Measurements from ENCODE around the gene UBE3C.
"Not testable (repeated sequence)": the region's sequence is repeated elsewhere in the genome, so short reads cannot be mapped to it uniquely, and the experiment has no call there.

UBE3C gene

DNA sequence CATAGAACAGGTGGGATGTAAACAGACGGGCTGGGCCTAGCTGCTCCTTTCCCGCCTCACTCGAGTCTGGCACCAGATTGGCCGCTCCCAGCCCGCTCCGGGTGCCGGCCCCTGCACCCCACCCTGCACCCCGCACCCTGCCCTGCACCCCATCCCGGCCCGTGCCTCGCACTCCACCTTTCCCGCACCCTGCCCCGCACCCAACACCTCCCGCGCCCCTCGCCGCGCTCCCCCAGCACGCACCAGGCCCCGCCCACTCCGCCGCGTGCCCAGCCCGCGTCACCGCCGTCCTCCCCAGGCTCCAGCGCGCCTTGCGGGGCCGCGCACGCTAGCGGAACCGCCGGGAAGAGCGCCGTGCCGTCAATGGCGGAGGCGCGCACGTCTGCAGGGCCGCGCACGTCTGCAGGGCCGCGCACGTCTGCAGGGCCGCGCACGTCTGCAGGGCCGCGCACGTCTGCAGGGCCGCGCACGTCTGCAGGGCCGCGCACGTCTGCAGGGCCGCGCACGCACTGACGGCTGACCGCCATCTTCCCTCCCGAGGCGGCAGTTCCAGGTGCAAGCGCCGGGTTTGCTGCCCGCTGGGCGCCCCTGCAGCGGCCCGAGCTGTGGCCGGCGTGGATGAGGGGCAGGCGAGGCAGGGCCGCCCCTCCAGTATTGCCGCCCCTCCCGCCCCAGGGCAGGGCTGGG, at the start of gene UBE3C:
Gene UBE3C, plus strand, starts transcription at position 503 of the 687 bp plus-strand sequence. CDS start 347 bp downstream, outside the sequence.
- peak; percentile 79 for DNase-seq (ENCODE audit: low read depth)

DNA sequence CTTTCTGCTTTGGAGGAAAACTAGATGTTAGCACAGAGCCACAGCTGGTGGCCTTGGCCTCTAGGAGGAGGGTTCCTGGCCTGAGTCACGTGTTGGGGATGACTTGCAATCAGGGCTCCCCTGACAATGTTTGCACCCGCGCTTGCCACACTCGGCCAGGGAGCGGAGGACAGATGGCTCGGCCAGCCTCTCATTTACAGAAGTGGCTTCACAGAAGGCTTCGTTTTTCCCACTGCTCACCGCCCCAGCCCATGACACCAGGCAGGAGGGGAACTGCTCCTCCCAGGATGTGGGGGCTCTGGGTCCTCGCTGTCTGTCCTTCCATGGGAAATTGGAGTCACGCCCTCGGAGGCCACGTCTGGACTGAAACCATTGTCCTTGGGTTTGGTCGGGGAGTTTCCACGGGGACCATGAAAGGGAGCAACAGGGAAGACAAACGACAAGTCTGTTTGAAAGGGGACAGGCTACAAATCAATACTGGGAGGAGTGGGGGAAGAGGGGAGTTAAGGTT, 49.6 kb upstream of the UBE3C start:
- no peak for DNase-seq (ENCODE audit: low read depth)

DNA sequence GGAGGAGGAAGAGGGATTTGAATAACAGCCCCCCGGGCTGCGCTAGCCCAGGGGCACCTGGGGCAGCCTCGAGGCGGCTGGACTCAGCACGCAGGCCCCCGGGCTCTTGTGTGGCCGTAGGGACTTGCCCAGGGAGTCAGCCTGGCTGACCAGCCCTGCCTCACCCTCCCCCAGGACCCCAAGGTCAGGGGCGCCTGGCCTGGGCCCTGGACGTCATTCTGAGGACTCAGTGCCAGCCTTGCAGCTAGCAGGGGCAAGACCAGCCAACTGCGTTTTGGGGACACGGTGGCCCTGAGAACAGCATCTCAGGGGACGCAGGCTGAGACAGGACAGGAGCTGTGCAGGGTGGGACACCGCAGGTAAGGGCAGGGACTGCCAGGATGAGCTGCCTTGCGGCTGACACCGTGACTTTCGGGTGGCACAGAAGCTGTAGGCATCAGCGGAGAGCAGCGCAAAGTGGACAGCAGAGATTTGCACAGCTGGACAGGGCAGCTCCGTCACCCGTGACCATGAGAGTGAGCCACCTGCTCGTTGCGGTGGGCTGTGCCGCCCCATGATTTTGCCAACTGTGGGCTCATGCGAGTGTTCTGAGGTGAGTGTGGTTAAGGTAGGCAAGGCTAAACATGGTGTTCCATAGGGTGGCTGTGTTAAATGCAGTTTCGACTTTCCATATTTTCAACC, 48.1 kb upstream of the UBE3C start:
- no peak for DNase-seq (ENCODE audit: low read depth)

DNA sequence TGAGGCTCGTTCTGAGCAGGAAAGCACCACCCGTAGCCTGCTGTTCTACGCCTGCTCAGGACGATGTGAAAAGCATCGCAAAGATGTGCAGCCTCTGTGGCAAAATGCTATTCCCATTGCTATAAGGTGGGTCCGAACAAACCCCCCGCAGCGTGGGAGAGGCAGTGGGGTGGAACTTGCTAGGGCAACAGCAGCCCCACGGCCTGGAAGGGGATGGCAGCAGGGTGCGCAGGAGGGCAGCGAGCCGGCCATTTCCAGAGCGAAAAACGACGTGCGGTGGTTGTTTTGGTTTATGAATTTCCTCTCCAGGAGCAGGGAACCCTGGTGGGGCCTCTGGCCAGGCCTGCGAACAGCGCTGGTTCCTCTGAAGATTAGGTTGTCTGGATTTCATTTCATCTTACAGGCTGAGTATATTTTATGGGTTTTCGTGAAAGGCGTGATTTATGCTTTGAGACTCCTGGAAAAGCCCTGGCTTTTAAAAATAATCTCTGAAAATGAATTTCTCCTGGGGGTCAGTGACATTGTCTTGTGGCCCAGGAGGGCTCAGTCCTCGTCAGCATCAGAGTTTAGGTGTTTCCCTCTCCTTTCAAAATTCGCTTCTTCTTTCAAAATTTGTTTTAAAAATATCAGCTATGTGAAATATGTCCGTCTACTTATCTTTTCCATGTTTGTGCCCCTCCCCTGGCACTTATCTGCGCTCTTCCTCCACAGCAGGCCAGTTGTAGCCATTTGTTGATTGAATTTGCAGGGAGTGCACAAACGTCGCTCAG, 42.3 kb upstream of the UBE3C start:
- DNase-seq (ENCODE audit: low read depth), result no peak

DNA sequence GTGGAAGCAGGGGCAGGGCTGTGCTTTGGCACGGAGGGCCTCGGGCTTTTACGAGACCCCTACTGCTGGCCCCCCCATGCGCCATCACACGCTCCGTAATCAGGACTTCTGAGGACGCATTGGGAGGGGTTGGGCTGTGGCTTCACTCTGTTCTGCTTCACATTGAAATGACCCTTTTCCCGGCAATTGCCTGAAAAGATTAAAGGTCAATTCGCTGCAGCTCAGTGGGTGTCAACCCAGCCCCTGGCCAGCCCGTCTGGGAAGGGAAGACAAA, 41.7 kb upstream of the UBE3C start:
- no peak for DNase-seq (ENCODE audit: low read depth)

DNA sequence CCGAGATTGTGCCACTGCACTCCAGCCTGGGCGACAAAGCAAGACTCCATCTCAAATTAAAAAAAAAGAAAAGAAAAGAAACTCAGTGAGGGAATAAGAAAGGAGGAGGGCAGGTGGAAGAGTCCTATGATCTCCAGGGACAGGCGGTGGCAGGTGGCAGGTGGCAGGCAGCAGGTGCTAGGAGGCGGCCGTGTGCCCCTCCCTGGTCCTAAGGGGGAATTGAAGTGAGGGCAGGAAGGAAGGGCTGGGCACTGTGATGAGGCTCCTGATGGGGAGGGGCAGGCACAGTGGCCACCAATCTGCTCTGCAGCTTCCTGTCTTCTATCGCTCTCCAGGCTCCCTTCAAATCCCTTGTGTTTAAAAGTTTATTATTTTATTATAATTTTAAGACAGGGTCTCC, 41.2 kb upstream of the UBE3C start:
- no peak for DNase-seq (ENCODE audit: low read depth)

DNA sequence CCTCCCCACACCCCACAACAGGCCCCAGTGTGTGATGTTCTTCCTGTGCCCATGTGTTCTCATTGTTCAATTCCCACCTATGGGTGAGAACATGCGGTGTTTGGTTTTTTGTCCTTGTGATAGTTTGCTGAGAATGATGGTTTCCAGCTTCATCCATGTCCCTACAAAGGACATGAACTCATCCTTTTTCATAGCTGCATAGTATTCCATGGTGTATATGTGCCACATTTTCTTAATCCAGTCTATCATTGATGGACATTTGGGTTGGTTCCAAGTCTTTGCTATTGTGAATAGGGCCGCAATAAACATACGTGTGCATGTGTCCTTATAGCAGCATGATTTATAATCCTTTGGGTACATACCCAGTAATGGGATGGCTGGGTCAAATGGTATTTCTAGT, 38.7 kb upstream of the UBE3C start:
- DNase-seq (ENCODE audit: low read depth), result not testable (repeated sequence)

DNA sequence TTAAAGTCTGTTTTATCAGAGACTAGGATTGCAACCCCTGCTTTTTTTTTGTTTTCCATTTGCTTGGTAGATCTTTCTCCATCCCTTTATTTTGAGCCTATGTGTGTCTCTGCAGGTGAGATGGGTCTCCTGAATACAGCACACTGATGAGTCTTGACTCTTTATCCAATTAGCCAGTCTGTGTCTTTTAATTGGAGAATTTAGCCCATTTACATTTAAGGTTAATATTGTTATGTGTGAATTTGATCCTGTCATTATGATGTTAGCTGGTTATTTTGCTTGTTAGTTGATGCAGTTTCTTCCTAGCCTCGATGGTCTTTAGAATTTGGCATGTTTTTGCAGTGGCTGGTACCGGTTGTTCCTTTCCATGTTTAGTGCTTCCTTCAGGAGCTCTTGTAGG, 35.1 kb upstream of the UBE3C start:
- DNase-seq (ENCODE audit: low read depth), result not testable (repeated sequence)

DNA sequence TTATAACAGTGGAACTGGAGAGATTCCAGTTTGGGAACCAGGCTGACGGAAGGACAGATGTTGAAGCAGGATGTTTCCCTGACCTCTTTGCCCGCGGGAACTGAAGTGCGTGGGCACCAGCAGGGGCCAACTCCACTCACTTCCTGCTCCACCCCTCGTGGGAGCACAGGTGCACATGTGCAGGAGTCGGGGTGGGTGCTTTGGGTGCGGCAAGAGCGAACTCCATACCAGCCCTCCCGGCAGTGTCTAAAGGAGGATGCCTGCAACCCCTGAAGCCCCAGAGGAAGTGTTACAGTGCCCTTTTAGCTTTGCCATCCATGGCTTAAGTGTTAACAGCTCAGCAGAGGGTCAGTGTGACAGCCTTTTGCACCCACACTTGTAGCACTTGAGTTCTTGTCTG, 27.4 kb upstream of the UBE3C start:
- no peak for DNase-seq (ENCODE audit: low read depth)

DNA sequence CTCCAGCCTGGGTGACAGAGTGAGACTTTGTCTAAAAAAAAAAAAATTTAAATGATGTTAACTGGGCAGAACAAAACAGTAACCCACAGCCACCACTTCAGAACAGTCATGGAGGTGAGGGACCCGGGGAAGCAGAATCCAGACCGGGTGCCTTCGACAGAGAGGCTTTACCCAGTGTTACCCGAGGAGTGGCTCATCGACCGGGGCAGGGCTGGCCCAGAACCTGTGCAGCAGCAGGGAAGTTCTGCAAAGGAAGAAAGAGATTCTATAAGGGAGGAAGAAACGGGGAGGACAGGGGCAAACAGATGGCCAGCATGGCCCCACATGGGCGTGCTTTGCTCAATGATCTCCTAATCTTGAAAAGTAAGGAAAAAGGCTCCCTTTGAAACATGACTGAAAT, 26.0 kb upstream of the UBE3C start:
- no peak for DNase-seq (ENCODE audit: low read depth)

DNA sequence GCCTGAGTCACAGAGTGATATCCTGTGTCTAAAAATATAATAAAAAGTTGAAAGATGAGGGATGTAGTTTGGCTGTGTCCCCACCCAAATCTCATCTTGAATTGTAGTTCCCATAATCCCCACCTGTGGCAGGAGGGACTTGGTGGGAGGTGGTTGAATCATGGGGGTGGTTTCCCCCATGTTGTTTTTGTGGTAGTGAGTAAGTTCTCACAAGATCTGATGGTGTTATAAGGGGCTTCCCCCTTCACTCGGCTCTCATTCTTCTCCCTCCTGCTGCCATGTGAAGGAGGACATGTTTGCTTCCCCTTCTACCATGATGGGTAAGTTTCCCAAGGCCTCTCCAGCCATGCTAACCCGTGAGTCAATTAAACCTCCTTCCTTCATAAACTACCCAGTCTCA, 25.1 kb upstream of the UBE3C start:
- no peak for DNase-seq (ENCODE audit: low read depth)

DNA sequence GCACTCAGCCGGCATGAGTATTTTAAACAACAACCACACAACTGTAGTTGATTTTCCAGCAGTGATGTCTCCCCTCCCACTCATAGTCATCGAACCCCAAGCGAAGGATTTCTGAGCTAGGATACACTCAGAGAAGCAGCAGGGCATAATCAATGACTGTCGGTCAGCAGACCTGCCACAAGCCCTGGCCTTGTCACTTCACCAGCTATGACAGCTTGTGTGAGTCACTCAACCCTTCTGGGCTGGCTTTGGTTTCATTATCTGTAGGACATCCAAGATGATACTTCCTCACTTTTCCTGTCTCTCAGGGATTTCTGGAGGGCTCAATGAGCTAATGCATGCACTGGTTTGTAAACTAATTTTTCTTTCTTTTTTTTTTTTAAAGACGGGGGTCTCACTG, 22.0 kb upstream of the UBE3C start:
- no peak for DNase-seq (ENCODE audit: low read depth)

DNA sequence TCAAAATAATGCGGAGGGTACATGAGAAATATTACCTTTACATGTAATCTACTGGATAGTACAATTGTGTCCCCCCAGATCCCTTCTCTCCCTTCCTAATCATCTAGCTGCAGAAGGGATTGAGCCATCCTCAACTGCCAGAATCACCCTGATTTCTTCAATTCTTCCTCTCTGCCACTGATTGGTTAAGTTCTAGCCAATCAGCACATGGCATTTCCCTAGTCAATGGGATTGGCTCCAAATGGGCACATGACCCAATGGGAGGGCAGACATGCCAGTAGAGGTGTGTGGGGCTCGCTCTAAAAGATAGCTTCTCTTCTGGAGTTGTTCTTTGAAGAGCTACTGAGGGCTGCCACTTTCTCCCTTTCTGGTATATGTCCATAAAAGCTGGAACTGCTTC, 20.9 kb upstream of the UBE3C start:
- DNase-seq (ENCODE audit: low read depth), result no peak

DNA sequence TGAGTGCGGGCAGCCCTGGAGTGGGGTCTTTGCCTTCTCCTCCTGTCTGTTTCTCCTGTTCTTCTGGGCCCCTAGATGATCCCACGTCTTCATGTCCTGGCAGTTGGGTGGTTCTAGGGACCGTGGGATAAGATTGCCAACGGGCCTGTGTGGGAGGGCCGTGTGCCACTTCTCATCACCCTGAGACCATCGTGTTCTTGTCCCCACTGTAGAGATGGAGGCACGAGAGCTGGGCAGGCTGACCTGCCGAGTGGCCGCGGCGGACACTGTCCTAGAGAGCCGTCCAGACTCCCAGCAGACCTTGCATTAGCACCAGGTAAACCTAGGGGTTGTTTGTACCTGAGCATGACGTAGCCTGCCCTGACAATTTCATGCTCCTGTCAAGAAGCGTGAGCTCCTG, 18.5 kb upstream of the UBE3C start:
- DNase-seq (ENCODE audit: low read depth), result no peak

DNA sequence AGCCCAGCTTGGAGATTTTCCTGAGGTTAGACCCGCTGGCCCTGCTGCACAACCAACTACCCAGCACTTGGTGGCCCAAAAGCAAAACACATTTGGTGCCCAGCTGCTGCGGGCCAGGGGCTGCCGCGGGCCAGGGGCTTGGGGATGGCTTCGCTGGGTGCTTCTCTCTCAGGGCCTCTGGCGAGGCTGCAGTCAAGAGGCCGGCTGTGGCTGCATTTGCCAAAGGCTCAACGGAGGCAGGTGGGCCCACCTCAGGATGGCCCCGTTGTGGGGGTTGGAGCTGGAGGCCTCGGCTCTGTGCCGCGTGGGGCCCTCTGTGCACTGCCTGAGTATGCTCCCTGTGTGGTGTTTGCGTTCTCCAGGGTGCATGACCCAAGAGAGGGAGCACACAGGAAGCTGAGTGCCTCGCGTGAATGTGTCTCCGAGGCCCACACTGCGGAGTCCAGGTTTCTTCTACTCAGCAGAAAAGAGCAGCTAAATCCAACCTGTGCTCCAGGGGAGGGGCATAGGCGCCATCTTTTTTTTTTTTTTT, 17.5 kb upstream of the UBE3C start:
- no peak for DNase-seq (ENCODE audit: low read depth)

DNA sequence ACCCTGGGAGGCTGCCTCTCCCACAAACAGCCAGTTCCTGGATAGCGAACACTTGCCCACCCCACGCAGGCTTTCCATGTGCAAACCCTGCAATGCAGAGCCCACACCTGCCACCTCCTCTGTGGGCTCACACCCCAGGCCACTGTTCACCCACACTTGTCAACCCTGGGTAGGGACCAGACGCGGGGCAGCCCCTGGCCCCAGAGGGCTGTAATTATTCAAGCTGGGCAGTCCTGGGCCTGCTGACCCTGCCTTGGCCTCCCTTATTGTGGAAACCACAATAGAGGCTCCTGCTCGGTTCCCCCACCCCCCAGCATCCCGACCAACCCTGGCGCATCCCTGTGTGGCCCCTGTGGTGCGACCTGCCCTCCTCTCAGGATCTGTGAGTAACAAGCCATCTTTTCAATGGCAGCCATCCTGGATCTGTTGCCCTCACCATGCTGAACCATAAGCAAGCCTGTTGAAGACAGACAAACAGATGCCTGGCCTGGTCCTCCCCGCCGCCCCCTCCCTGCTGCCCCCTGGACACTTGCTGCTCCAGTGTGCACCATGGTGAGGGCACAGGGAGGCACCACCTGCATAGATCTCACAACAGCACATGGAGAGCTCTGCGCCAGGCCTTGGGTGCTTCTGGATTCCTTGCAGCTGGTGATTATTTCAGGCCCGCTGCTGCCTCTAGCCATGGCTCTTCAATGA, 15.8 kb upstream of the UBE3C start:
- DNase-seq (ENCODE audit: low read depth), result no peak

DNA sequence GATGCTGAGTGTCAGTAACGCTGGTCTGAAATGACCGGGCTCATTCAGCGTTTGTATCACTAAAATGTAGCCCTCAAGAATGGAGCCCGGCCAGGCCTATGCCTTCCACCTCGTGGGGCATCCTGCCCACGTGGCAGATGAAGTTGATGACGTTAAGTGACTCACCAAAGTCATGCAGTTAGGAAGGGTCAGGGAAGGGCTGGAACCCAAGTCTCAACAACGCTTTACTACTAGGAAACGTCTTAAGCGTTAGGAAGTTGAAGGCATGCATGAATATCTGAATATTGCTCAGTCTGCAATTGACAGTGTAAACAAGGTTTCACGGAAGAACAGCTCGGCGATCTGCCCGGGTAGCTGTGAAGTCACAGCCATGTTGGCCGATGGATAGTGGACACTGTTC, 14.0 kb upstream of the UBE3C start:
- DNase-seq (ENCODE audit: low read depth), result no peak

DNA sequence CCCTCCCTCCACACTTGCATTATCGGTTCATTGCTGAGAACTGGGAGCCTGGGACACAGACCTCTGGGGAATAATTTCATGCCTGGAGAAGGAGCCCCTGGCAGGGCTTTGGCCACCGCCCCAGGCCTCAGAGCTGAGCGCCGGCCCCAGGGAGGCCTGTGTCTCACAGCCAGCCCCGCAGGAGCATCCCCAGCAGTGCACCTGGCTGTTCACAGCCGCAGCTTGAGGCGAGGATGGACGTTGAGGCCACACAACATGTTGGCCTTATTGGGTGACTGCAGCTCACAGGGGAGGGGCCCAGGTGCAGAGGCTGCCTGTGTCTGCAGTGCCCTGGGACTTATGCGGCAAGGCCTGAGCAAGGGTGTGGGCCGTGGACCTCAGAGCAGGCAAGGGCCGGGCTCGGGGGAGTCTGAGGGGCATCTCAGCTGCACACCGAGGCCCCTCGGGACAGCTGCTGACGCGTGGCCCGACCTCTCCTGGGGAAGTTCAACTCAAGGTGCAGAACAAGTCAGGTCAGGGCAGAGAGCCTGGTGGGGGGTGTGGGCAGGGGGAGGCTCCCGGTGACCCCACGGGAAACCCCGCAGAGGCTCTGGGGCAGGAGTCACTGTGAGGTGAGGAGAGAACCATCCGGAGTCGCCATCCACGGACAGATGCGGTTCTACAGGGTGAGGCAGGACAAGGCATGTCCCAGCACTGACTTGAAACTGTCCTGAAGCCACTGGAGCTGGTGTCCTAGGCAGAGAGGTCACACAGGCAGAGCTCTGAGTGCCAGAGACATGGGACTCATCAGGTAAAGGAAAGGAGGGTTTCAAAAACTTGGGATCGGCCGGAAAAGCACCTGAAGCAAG, 13.1 kb upstream of the UBE3C start:
- no peak for DNase-seq (ENCODE audit: low read depth)

DNA sequence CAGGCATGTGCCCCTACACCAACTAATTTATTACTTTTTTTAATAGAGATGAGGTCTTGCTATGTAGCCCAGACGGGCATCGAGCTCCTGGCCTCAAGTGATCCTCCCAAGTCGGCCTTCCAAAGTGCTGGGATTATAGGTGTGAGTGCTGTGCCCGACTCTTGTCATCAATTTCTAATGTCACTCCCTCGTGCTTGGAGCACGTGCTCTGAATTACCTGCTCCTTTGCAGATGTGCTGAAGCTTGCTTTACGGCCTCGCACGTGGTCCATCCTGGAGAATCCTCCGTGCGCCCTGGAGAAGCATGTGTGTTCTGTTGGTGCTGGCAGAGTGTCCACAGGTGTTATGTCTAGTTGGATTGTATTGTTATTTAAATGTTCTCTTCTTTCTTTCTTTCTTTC, 11.8 kb upstream of the UBE3C start:
- DNase-seq (ENCODE audit: low read depth), result no peak

DNA sequence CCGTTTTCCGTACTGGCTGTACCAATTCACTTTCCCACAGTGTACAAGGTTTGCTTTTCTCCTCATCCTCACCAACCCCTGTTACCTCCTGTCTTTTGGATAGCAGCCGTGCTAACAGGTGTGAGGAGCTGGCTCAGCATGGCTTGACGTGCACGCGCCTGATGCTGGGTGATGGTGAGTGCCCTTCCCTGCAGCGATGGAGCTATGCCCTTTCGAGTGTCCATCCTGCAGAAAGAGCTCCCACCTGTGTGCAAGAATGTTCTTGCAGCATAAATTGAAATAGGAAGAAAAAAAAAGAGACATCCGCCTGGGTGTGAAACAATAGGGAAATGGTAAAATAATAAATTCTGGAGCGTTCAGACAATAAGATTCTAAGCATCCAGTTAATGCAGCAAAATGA, 9.5 kb upstream of the UBE3C start:
- DNase-seq (ENCODE audit: low read depth), result no peak

DNA sequence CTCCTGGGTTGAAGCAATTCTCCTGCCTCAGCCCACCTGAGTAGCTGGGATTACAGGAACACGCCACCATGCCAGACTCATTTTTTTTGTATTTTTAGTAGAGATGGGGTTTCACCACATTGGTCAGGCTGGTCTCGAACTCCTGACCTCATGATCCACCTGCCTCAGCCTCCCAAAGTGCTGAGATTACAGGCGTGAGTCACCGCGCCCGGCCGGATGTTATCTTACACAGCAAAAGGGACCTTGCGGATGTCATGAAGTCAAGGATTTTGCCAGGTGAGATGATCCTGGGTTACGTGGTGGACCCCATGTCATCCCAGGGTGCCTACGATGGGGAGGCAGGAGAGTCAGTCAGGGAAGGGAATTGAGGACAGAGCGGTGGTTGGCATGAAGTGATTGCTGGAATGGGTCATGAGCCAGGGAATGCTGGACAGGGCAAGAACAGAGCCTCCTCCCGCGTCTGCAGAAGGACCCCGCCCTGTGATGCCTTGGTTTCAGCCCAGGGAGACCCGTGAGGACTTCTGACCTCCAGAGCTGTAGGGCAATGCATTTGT, 8.7 kb upstream of the UBE3C start:
- DNase-seq (ENCODE audit: low read depth), result no peak
